ENCODE results near the gene POGLUT2. TPM values are rescaled to one million over a fixed set of nuclear protein-coding genes. Genes with fewer than 3 reads are reported as not detected.

Gene POGLUT2
- total and polyA plus RNA-seq, 2 experiments from 2014 or later, result 14.6 to 17.5 TPM

DNA sequence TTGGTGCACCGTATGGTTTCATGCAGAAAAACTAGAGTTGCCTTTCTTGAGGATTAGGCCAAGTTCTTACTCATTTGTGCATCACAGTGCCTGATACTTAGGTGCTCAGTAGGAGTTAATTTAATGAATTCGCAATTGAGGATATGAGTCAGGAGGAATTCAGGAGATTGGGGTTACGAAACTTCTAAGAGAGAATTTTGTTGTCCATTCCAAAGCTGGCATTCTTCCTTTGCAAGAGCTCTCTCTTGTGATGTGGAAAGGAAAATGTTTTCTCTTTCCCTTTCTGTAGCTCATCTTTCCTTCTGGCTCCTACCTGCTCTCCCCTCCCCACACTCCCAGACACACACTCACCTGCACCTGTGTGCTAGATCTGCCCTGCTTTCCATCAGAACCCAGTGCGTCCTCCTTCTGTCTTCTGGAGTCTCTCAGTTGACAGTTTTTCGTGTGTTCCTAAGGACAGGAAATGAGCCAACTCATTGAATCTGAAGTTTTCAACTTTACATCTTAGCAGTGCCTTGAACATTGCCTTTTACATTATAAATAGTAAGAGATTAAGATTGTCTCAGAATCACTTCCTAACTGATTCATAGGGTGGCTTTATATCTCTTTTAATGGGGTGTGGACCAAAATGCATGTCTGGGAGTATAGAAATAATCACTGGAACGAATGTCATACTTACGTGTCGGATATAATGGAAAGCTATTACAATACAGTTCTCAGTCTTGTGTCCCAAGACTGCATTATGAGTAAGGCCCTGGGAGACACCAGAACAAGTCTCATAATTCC is 27.3 kb upstream of the POGLUT2 start:
- peak overlapping the region; percentile 49; the same call in 1 of the 2 replicates for H3K4me2 ChIP-seq
- Mint-ChIP-seq H3K9me3 (no peaks in the 10 kb centered on the region), H3K4me3 (no peak overlapping the region), H3K36me3 (ENCODE audit: low read depth) (peaks cover 11% of the 10 kb centered on the region), H3K27me3 (ENCODE audit: insufficient read depth, low read depth, poor library complexity) (peaks cover 5% of the 10 kb centered on the region), H3K27ac (peak overlapping the region; percentile 78; the same call in 1 of the 2 replicates), H3K4me1 (peaks cover 16% of the 10 kb centered on the region)
- peaks cover 8% of the 10 kb centered on the region for H3K4me1 ChIP-seq (ENCODE audit: insufficient read depth)
- peak overlapping the region; percentile 0; the same call in 1 of the 2 replicates for H2AFZ ChIP-seq
- no peaks in the 10 kb centered on the region for H3F3A ChIP-seq (replicated peaks; ENCODE audit: low read depth)
- no peaks in the 10 kb centered on the region for H3K79me2 ChIP-seq (replicated peaks; ENCODE audit: insufficient read depth)
- ATAC-seq (peak; percentile 26; the same call in 2 of the 3 replicates), DNase-seq (ENCODE audit: low spot score) (peak; percentile 28)
- H3K4me3 ChIP-seq, result no peak overlapping the region
- H3K36me3 ChIP-seq (ENCODE audit: insufficient read depth), result no peaks in the 10 kb centered on the region
- H3K27ac ChIP-seq (ENCODE audit: low read depth), result peak overlapping the region; percentile 60
- no peaks in the 10 kb centered on the region for H3K27me3 ChIP-seq (ENCODE audit: insufficient read depth)
- H3K9me2 ChIP-seq (ENCODE audit: insufficient read depth), result no peaks in the 10 kb centered on the region
- no peaks in the 10 kb centered on the region for H4K20me1 ChIP-seq (replicated peaks; ENCODE audit: insufficient read depth)
- 0 out of 2 replicates have a peak, but pooled peaks have one; percentile 1 for TF ChIP-seq ZNF462 (CRISPR knock-in tag; IDR thresholded peaks at IDR 0.05)
- TF ChIP-seq CREB1 (CRISPR knock-in tag; IDR thresholded peaks at IDR 0.05; ENCODE audit: low read depth), result no peak

- DNase-seq (ENCODE audit: low spot score), result peak; percentile 40
- H3K27ac Mint-ChIP-seq, result peak overlapping the region; percentile 78; the same call in 1 of the 2 replicates
- no peaks in the 10 kb centered on the region for H3K36me3 ChIP-seq (ENCODE audit: insufficient read depth)
- H4K20me1 ChIP-seq (replicated peaks; ENCODE audit: insufficient read depth), result no peaks in the 10 kb centered on the region
- no peaks in the 10 kb centered on the region for H3F3A ChIP-seq (replicated peaks; ENCODE audit: low read depth)
- H3K4me3 ChIP-seq, result no peak overlapping the region
- H3K36me3 Mint-ChIP-seq (ENCODE audit: low read depth), result peaks cover 11% of the 10 kb centered on the region
- H3K4me2 ChIP-seq, result peak overlapping the region; percentile 49; the same call in 1 of the 2 replicates
- peak overlapping the region; percentile 0; the same call in 1 of the 2 replicates for H2AFZ ChIP-seq
- H3K9me2 ChIP-seq (ENCODE audit: insufficient read depth), result no peaks in the 10 kb centered on the region
- no peak overlapping the region for H3K4me3 Mint-ChIP-seq
- peaks cover 12% of the 10 kb centered on the region for H3K4me1 Mint-ChIP-seq
- no peaks in the 10 kb centered on the region for H3K27me3 ChIP-seq (ENCODE audit: insufficient read depth)
- H3K27me3 Mint-ChIP-seq (ENCODE audit: insufficient read depth, low read depth, poor library complexity), result peaks cover 5% of the 10 kb centered on the region
- H3K79me2 ChIP-seq (replicated peaks; ENCODE audit: insufficient read depth), result no peaks in the 10 kb centered on the region
- H3K27ac ChIP-seq (ENCODE audit: low read depth), result no peak overlapping the region
- no peaks in the 10 kb centered on the region for H3K9me3 Mint-ChIP-seq
- peaks cover 8% of the 10 kb centered on the region for H3K4me1 ChIP-seq (ENCODE audit: insufficient read depth)
- peak; percentile 59 for ATAC-seq
- TF ChIP-seq NANOG (IDR thresholded peaks at IDR 0.05; ENCODE audit: borderline replicate concordance) (no peak), EZH2 (IDR thresholded peaks at IDR 0.05; ENCODE audit: low read depth, unreplicated experiment) (no peak), EZH2phosphoT487 (IDR thresholded peaks at IDR 0.05; ENCODE audit: unreplicated experiment) (no peak)
- TF ChIP-seq, protein P1, sequence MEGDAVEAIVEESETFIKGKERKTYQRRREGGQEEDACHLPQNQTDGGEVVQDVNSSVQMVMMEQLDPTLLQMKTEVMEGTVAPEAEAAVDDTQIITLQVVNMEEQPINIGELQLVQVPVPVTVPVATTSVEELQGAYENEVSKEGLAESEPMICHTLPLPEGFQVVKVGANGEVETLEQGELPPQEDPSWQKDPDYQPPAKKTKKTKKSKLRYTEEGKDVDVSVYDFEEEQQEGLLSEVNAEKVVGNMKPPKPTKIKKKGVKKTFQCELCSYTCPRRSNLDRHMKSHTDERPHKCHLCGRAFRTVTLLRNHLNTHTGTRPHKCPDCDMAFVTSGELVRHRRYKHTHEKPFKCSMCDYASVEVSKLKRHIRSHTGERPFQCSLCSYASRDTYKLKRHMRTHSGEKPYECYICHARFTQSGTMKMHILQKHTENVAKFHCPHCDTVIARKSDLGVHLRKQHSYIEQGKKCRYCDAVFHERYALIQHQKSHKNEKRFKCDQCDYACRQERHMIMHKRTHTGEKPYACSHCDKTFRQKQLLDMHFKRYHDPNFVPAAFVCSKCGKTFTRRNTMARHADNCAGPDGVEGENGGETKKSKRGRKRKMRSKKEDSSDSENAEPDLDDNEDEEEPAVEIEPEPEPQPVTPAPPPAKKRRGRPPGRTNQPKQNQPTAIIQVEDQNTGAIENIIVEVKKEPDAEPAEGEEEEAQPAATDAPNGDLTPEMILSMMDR (conservative IDR thresholded peaks at IDR 0.05; ENCODE audit: low read depth in 2 of 2), result no peak
Observed at GRCh38 chr13:102825400-102825799, 26.6 kb upstream of the POGLUT2 start.

Data from GM23338 (cell line).